HUES64 (cell line): Measurements from ENCODE around the gene SLC30A4.

Source experiments
- H3K27ac ChIP-seq: 2 replicates; pipeline ENCODE4 v1.7.0; 2013; ENCODE audit warnings: low read depth, low read length, inconsistent platforms
- H3K27me3 ChIP-seq: 2 replicates; pipeline ENCODE4 v1.6.1; 2013; ENCODE audit warnings: mild to moderate bottlenecking, low read length; ENCODE audit not compliant: insufficient read depth
- H3K36me3 ChIP-seq: 2 replicates; pipeline ENCODE4 v1.6.1; 2013; ENCODE audit warnings: mild to moderate bottlenecking, low read length; ENCODE audit not compliant: insufficient read depth
- H3K4me1 ChIP-seq: 2 replicates; pipeline ENCODE4 v1.6.1; 2013; ENCODE audit warnings: mild to moderate bottlenecking, low read length, moderate library complexity; ENCODE audit not compliant: insufficient read depth
- H3K4me3 ChIP-seq: 2 replicates; pipeline ENCODE4 v1.5.1; 2013; ENCODE audit warnings: mild to moderate bottlenecking, low read length, moderate library complexity
- H3K9ac ChIP-seq: 2 replicates; pipeline ENCODE4 v1.6.1; 2013; ENCODE audit warnings: mild to moderate bottlenecking, low read depth, low read length
- H3K9me3 ChIP-seq: 2 replicates; pipeline ENCODE4 v1.6.1; 2013; ENCODE audit warnings: low read depth, low read length; ENCODE audit not compliant: insufficient read depth
- WGBS: fragments of 150-250, 120-280 bp; methylation state at CpG from one replicate; pipeline ENCODE4 v1.1.7; 2013; ENCODE audit warnings: missing lambda C conversion rate; 5-methylcytosine and 5-hydroxymethylcytosine counted together

The SLC30A4 gene

GRCh38 chr15:45499426-45499825 lies 23.1 kb downstream of the SLC30A4 start:
- peaks cover 4% of the 10 kb centered on the region; the same call in 1 of the 2 replicates for H3K4me1 ChIP-seq
- 69% methylated on average over 4 of the region's 4 CpGs for WGBS
- H3K27ac ChIP-seq: no peak overlapping the region
- H3K9ac ChIP-seq: no peak overlapping the region
- H3K27me3 ChIP-seq: no peaks in the 10 kb centered on the region
- H3K9me3 ChIP-seq: no peaks in the 10 kb centered on the region
- no peak overlapping the region for H3K4me3 ChIP-seq
- H3K36me3 ChIP-seq: no peaks in the 10 kb centered on the region

GRCh38 chr15:45498701-45499100 lies 23.9 kb downstream of the SLC30A4 start:
- H3K4me1 ChIP-seq: peaks cover 4% of the 10 kb centered on the region; the same call in 1 of the 2 replicates
- H3K27me3 ChIP-seq: no peaks in the 10 kb centered on the region
- WGBS: 100% methylated on average over 1 of the region's 1 CpG
- H3K4me3 ChIP-seq: no peak overlapping the region
- H3K9ac ChIP-seq: no peak overlapping the region
- no peak overlapping the region for H3K27ac ChIP-seq
- H3K9me3 ChIP-seq: no peaks in the 10 kb centered on the region
- no peaks in the 10 kb centered on the region for H3K36me3 ChIP-seq

- WGBS: 90% methylated on average over 2 of the region's 3 CpGs
- Histone ChIP-seq H3K27me3 (0 out of 2 replicates have a peak, but pooled peaks cover 3% of the 10 kb centered on the region), H3K36me3 (no peaks in the 10 kb centered on the region), H3K9me3 (no peaks in the 10 kb centered on the region), H3K4me1 (peaks cover 4% of the 10 kb centered on the region; the same call in 1 of the 2 replicates), H3K9ac (no peak overlapping the region), H3K27ac (no peak overlapping the region), H3K4me3 (no peak overlapping the region)
These were observed 25.3 kb downstream of the SLC30A4 start for GRCh38 chr15:45497261-45497660.

- Histone ChIP-seq H3K9me3 (no peaks in the 10 kb centered on the region), H3K4me1 (peaks cover 4% of the 10 kb centered on the region; the same call in 1 of the 2 replicates), H3K9ac (no peak overlapping the region), H3K36me3 (no peaks in the 10 kb centered on the region), H3K27ac (no peak overlapping the region), H3K27me3 (peaks cover 6% of the 10 kb centered on the region; the same call in 1 of the 2 replicates), H3K4me3 (no peak overlapping the region)
- WGBS: 82% methylated on average over 2 of the region's 2 CpGs
These were observed 25.9 kb downstream of the SLC30A4 start for GRCh38 chr15:45496658-45497057.

GRCh38 chr15:45495588-45495987 lies 27.0 kb downstream of the SLC30A4 start:
- H3K9ac ChIP-seq: no peak overlapping the region
- WGBS: 89% methylated on average over 3 of the region's 3 CpGs

GRCh38 chr15:45489690-45490238 lies 32.8 kb downstream of the SLC30A4 start:
- Histone ChIP-seq H3K4me1 (no peaks in the 10 kb centered on the region), H3K9me3 (no peaks in the 10 kb centered on the region), H3K27ac (no peak overlapping the region), H3K36me3 (no peaks in the 10 kb centered on the region), H3K27me3 (peaks cover 23% of the 10 kb centered on the region), H3K9ac (no peak overlapping the region), H3K4me3 (no peak overlapping the region)
- no CpG with 5 or more reads among the region's 1 CpG for WGBS

More at GRCh38 chr15:45495588-45495987, 27.0 kb downstream of the SLC30A4 start:
- H3K4me3 ChIP-seq: no peak overlapping the region
- no peaks in the 10 kb centered on the region for H3K36me3 ChIP-seq
- no peak overlapping the region for H3K27ac ChIP-seq
- no peaks in the 10 kb centered on the region for H3K9me3 ChIP-seq
- H3K4me1 ChIP-seq: peaks cover 4% of the 10 kb centered on the region; the same call in 1 of the 2 replicates
- peaks cover 13% of the 10 kb centered on the region; the same call in 1 of the 2 replicates for H3K27me3 ChIP-seq

- no CpG with 5 or more reads among the region's 1 CpG for WGBS
- Histone ChIP-seq H3K4me1 (peaks cover 2% of the 10 kb centered on the region; the same call in 1 of the 2 replicates), H3K9ac (no peak overlapping the region), H3K36me3 (no peaks in the 10 kb centered on the region), H3K27me3 (peaks cover 46% of the 10 kb centered on the region), H3K4me3 (no peak overlapping the region), H3K9me3 (no peaks in the 10 kb centered on the region), H3K27ac (no peak overlapping the region)
These were observed 36.2 kb downstream of the SLC30A4 start for GRCh38 chr15:45486317-45486716.

GRCh38 chr15:45481135-45481534 lies 41.4 kb downstream of the SLC30A4 start:
- Histone ChIP-seq H3K27me3 (peaks cover 89% of the 10 kb centered on the region), H3K9ac (no peak overlapping the region), H3K36me3 (no peaks in the 10 kb centered on the region), H3K4me1 (peaks cover 8% of the 10 kb centered on the region), H3K4me3 (no peak overlapping the region), H3K9me3 (no peaks in the 10 kb centered on the region), H3K27ac (no peak overlapping the region)
- WGBS: 17% methylated on average over 1 of the region's 2 CpGs

- Histone ChIP-seq H3K9ac (no peak overlapping the region), H3K4me1 (peaks cover 13% of the 10 kb centered on the region), H3K4me3 (no peak overlapping the region), H3K9me3 (no peaks in the 10 kb centered on the region), H3K27ac (no peak overlapping the region), H3K27me3 (peaks cover 98% of the 10 kb centered on the region), H3K36me3 (no peaks in the 10 kb centered on the region)
- 61% methylated on average over 3 of the region's 3 CpGs for WGBS
These were observed 46.1 kb downstream of the SLC30A4 start for GRCh38 chr15:45476410-45476809.

- Histone ChIP-seq H3K27ac (no peak overlapping the region), H3K9me3 (no peaks in the 10 kb centered on the region), H3K9ac (no peak overlapping the region), H3K4me3 (no peak overlapping the region), H3K4me1 (0 out of 2 replicates have a peak, but pooled peaks cover 6% of the 10 kb centered on the region), H3K27me3 (peaks cover 98% of the 10 kb centered on the region), H3K36me3 (no peaks in the 10 kb centered on the region)
- 91% methylated on average over 6 of the region's 6 CpGs for WGBS
These were observed 47.8 kb downstream of the SLC30A4 start for GRCh38 chr15:45474799-45475198.

GRCh38 chr15:45473068-45473467 lies 49.5 kb downstream of the SLC30A4 start:
- Histone ChIP-seq H3K27ac (no peak overlapping the region), H3K4me3 (no peak overlapping the region), H3K9ac (no peak overlapping the region), H3K4me1 (0 out of 2 replicates have a peak, but pooled peaks cover 6% of the 10 kb centered on the region), H3K9me3 (no peaks in the 10 kb centered on the region), H3K27me3 (peaks cover 98% of the 10 kb centered on the region), H3K36me3 (no peaks in the 10 kb centered on the region)
- 13% methylated on average over 2 of the region's 2 CpGs for whole genome bisulfite sequencing
